ENCODE results near the gene TMEM63A.
"Not testable (repeated sequence)": the region's sequence is repeated elsewhere in the genome, so short reads cannot be mapped to it uniquely, and the experiment has no call there.

TMEM63A gene

GRCh38 chr1:225881959-225882693 lies at the start of gene TMEM63A:
TSS of gene TMEM63A (minus strand) at chr1:225882380. CDS start at chr1:225877580, 4,800 bp downstream.
- DNase-seq (ENCODE audit: low read depth in 2 of 2), result peak; percentile 45 to 50

GRCh38 chr1:225931270-225932136 lies 49.3 kb upstream of the TMEM63A start:
- no peak for DNase-seq (ENCODE audit: low read depth in 2 of 2)

GRCh38 chr1:225930566-225930965 lies 48.4 kb upstream of the TMEM63A start:
- DNase-seq (ENCODE audit: low read depth in 2 of 2), result no peak

- not testable (repeated sequence) for DNase-seq (ENCODE audit: low read depth in 2 of 2)
Observed at GRCh38 chr1:225929462-225929861, 47.3 kb upstream of the TMEM63A start.

GRCh38 chr1:225928186-225929175 lies 46.3 kb upstream of the TMEM63A start:
- DNase-seq (ENCODE audit: low read depth in 2 of 2), result no peak

- DNase-seq (ENCODE audit: low read depth in 2 of 2), result no peak
Observed at GRCh38 chr1:225926551-225927113, 44.5 kb upstream of the TMEM63A start.

GRCh38 chr1:225923692-225924555 lies 41.7 kb upstream of the TMEM63A start, which contains the start of gene PYCR2:
TSS of gene PYCR2 (minus strand) at chr1:225924250. CDS start at chr1:225924110, 140 bp downstream.
- peak; percentile 89 to 92 for DNase-seq (ENCODE audit: low read depth in 2 of 2)

GRCh38 chr1:225923381-225923691 lies 41.2 kb upstream of the TMEM63A start:
- DNase-seq (ENCODE audit: low read depth in 2 of 2), result no peak

- no peak for DNase-seq (ENCODE audit: low read depth in 2 of 2)
Observed at GRCh38 chr1:225921734-225922709, 39.8 kb upstream of the TMEM63A start.

- peak; percentile 19 to 32 for DNase-seq (ENCODE audit: low read depth in 2 of 2)
Observed at GRCh38 chr1:225919906-225920305, 37.7 kb upstream of the TMEM63A start.

- DNase-seq (ENCODE audit: low read depth in 2 of 2), result no peak
Observed at GRCh38 chr1:225918280-225918679, 36.1 kb upstream of the TMEM63A start.

- no peak for DNase-seq (ENCODE audit: low read depth in 2 of 2)
Observed at GRCh38 chr1:225917536-225917935, 35.4 kb upstream of the TMEM63A start.

- no peak for DNase-seq (ENCODE audit: low read depth in 2 of 2)
Observed at GRCh38 chr1:225917101-225917500, 34.9 kb upstream of the TMEM63A start.

- no peak for DNase-seq (ENCODE audit: low read depth in 2 of 2)
Observed at GRCh38 chr1:225915538-225915991, 33.4 kb upstream of the TMEM63A start.

GRCh38 chr1:225914947-225915346 lies 32.8 kb upstream of the TMEM63A start:
- no peak for DNase-seq (ENCODE audit: low read depth in 2 of 2)

GRCh38 chr1:225914391-225914790 lies 32.2 kb upstream of the TMEM63A start:
- no peak for DNase-seq (ENCODE audit: low read depth in 2 of 2)

- no peak for DNase-seq (ENCODE audit: low read depth in 2 of 2)
Observed at GRCh38 chr1:225911191-225912130, 29.3 kb upstream of the TMEM63A start.

GRCh38 chr1:225909477-225909876 lies 27.3 kb upstream of the TMEM63A start:
- DNase-seq (ENCODE audit: low read depth in 2 of 2), result no peak

Data from fibroblast of skin of left biceps (primary cell).